ENCODE results near the gene SH2D7.

- TF ChIP-seq CTCF (IDR thresholded peaks at IDR 0.05) (no peak), MAX (IDR thresholded peaks at IDR 0.05; ENCODE audit: low read depth) (no peak), FOXJ3 (CRISPR knock-in tag; IDR thresholded peaks at IDR 0.05) (no peak), EZH2phosphoT487 (IDR thresholded peaks at IDR 0.05; ENCODE audit: borderline replicate concordance, low read depth) (no peak), POLR2AphosphoS5 (IDR thresholded peaks at IDR 0.05; ENCODE audit: low read depth, low read length) (no peak)
Measured at GRCh38 chr15:78101423-78102105, 9.2 kb downstream of the SH2D7 start.

Data from SK-N-SH (cell line).